Endothelial cell of umbilical vein (primary cell): ENCODE measurements around the gene OR10G4.

Source experiments
- CTCF ChIP-seq, 2 donors: IDR thresholded peaks; 1 replicate in 1 of 2; 2 replicates in 1 of 2; pipeline ENCODE4 v1.5.1; 2011; ENCODE audit warnings: low read length in 2 of 2, mild to moderate bottlenecking in 2 of 2, moderate library complexity in 2 of 2, control low read depth in 1 of 2, inconsistent platforms in 1 of 2, low read depth in 1 of 2; ENCODE audit not compliant: insufficient read depth in 1 of 2; ENCODE audit errors: extremely low read depth in 1 of 2
- POLR2A ChIP-seq: IDR thresholded peaks from 2 replicates; pipeline ENCODE4 v1.6.1; 2012; ENCODE audit warnings: low read depth, mild to moderate bottlenecking, control low read depth, low read length
- POLR2AphosphoS5 ChIP-seq: IDR thresholded peaks from 2 replicates; pipeline ENCODE4 v1.6.1; 2012; ENCODE audit warnings: low read depth, mild to moderate bottlenecking, control low read depth, low read length, moderate library complexity; ENCODE audit not compliant: insufficient read depth

GRCh38 chr11:124052966-124053365 is 40.2 kb downstream of the OR10G4 start:
- TF ChIP-seq POLR2AphosphoS5: no peak
- TF ChIP-seq POLR2A: no peak
- TF ChIP-seq CTCF (IDR thresholded peaks at IDR 0.05; ENCODE audit: extremely low read depth in 1 of 2, insufficient read depth in 1 of 2, low read depth in 1 of 2, low read length in 2 of 2): no peak
